NT2/D1 (cell line): ENCODE data around the gene EPB41L5.

Experiments used
- SUZ12 ChIP-seq: IDR thresholded peaks from 2 replicates; pipeline ENCODE4 v1.6.1; 2011; ENCODE audit not compliant: insufficient read length, insufficient read depth; ENCODE audit errors: extremely low read depth
- ZNF274 ChIP-seq: IDR thresholded peaks from 2 replicates; pipeline ENCODE4 v1.6.1; 2011; ENCODE audit warnings: mild to moderate bottlenecking, low read depth, low read length

- no peak for TF ChIP-seq ZNF274
- no peak for TF ChIP-seq SUZ12
These were observed 136.5 kb downstream of the EPB41L5 start for GRCh38 chr2:120149406-120149805.
